Stomach (tissue), 4 donors: ENCODE measurements around the gene ITCH.

Source experiments
- CTCF ChIP-seq, 7 experiments: fragments of 450-650 bp in 4 of 7; fragments of 200-600 bp in 3 of 7; sonication (generic) in 3 of 7; IDR thresholded peaks; one replicate each; pipeline ENCODE4 v1.5.1; 2016 to 2019; ENCODE audit warnings: antibody characterized with exemption in 7 of 7, control low read depth in 2 of 7, mild to moderate bottlenecking in 1 of 7
- EP300 ChIP-seq: sonication (generic); formaldehyde crosslinking; IDR thresholded peaks from one replicate; pipeline ENCODE4 v1.6.1; 2017; ENCODE audit warnings: antibody characterized with exemption
- POLR2A ChIP-seq, 4 donors: fragments of 450-650 bp; IDR thresholded peaks; one replicate each; pipeline ENCODE4 v1.6.1; 2016; ENCODE audit warnings: antibody characterized with exemption in 4 of 4, control low read depth in 2 of 4, mild to moderate bottlenecking in 1 of 4, moderate library complexity in 1 of 4
- POLR2AphosphoS5 ChIP-seq, 3 donors: sonication (generic); formaldehyde crosslinking; IDR thresholded peaks; one replicate each; pipeline ENCODE4 v1.6.1; 2016; ENCODE audit warnings: antibody characterized with exemption in 3 of 3

GRCh38 chr20:34485068-34485634 is 122.1 kb downstream of the ITCH start:
- TF ChIP-seq POLR2A (IDR thresholded peaks at IDR 0.05), result no peak
- no peak for TF ChIP-seq POLR2AphosphoS5 (IDR thresholded peaks at IDR 0.05)
- TF ChIP-seq CTCF (IDR thresholded peaks at IDR 0.05), result no peak
- TF ChIP-seq EP300, result no peak
